Mucosa of rectum (tissue), 2 donors: ENCODE data around the gene SEC23B.
A peak's percentile ranks its signal among the peaks of the same experiment; 100 is the strongest.

Experiments
- H3K27ac ChIP-seq, 2 donors: one replicate each; pipeline ENCODE4 v1.7.0; 2013; ENCODE audit warnings: inconsistent platforms in 2 of 2, low read depth in 2 of 2, low read length in 2 of 2
- H3K27me3 ChIP-seq, 2 donors: one replicate each; pipeline ENCODE4 v1.7.0; 2013; ENCODE audit warnings: low read length in 2 of 2; ENCODE audit not compliant: control insufficient read depth in 2 of 2, insufficient read depth in 2 of 2
- H3K36me3 ChIP-seq, 2 donors: one replicate each; pipeline ENCODE4 v1.7.0; 2013; ENCODE audit warnings: low read length in 2 of 2; ENCODE audit not compliant: control insufficient read depth in 2 of 2, insufficient read depth in 2 of 2
- H3K4me1 ChIP-seq, 2 donors: one replicate each; pipeline ENCODE4 v1.7.0; 2013; ENCODE audit warnings: low read length in 2 of 2, mild to moderate bottlenecking in 1 of 2; ENCODE audit not compliant: control insufficient read depth in 2 of 2, insufficient read depth in 2 of 2
- H3K4me3 ChIP-seq, 2 donors: one replicate each; pipeline ENCODE4 v1.7.0; 2013; ENCODE audit warnings: low read length in 2 of 2
- H3K9ac ChIP-seq, 2 donors: one replicate each; pipeline ENCODE4 v1.7.0; 2013; ENCODE audit warnings: low read length in 2 of 2, low read depth in 1 of 2, mild to moderate bottlenecking in 1 of 2
- H3K9me3 ChIP-seq, 2 donors: one replicate each; pipeline ENCODE4 v1.7.0; 2013; ENCODE audit warnings: low read length in 2 of 2; ENCODE audit not compliant: control insufficient read depth in 2 of 2
- donor health status: healthy.
- donor health status: Normal muscosa, but diverticular disease.

SEC23B gene

GRCh38 chr20:18507218-18508191 is at the start of gene SEC23B:
Gene SEC23B, plus strand, starts transcription at chr20:18507940. Its CDS starts 2,896 bp downstream, at chr20:18510836.
- Histone ChIP-seq H3K4me1 (peaks cover 3 to 14% of the 10 kb centered on the region in 2 donors), H3K9ac (peak within 1 kb of the TSS; percentile 98 to 99), H3K4me3 (peak within 1 kb of the TSS; percentile 99), H3K36me3 (peaks cover 8 to 12% of the 10 kb centered on the region in 2 donors), H3K27ac (peak within 1 kb of the TSS; percentile 99 to 100), H3K27me3 (no peaks in the 10 kb centered on the region), H3K9me3 (no peaks in the 10 kb centered on the region)

- no peak overlapping the region for H3K9ac ChIP-seq
Measured at GRCh38 chr20:18465536-18466200, 42.1 kb upstream of the SEC23B start.

GRCh38 chr20:18466574-18466893 is 41.2 kb upstream of the SEC23B start:
- peaks cover 7 to 16% of the 10 kb centered on the region in 2 donors for H3K36me3 ChIP-seq
- no peaks in the 10 kb centered on the region for H3K9me3 ChIP-seq
- H3K27ac ChIP-seq, result peak overlapping the region in 1 of 2 donors; percentile 79
- peak overlapping the region; percentile 80 to 95 for H3K4me3 ChIP-seq
- H3K9ac ChIP-seq, result peak overlapping the region; percentile 48 to 57
- H3K4me1 ChIP-seq, result peaks cover 9 to 10% of the 10 kb centered on the region in 2 donors
- no peaks in the 10 kb centered on the region for H3K27me3 ChIP-seq

More at GRCh38 chr20:18465536-18466200, 42.1 kb upstream of the SEC23B start:
- Histone ChIP-seq H3K27me3 (no peaks in the 10 kb centered on the region), H3K4me3 (no peak overlapping the region), H3K4me1 (peaks cover 9 to 10% of the 10 kb centered on the region in 2 donors), H3K9me3 (no peaks in the 10 kb centered on the region), H3K36me3 (peaks cover 4 to 9% of the 10 kb centered on the region in 2 donors), H3K27ac (no peak overlapping the region)

- Histone ChIP-seq H3K9ac (peak within 1 kb of the TSS; percentile 48 to 69), H3K36me3 (peaks cover 7 to 16% of the 10 kb centered on the region in 2 donors), H3K27me3 (no peaks in the 10 kb centered on the region), H3K4me3 (peak within 1 kb of the TSS; percentile 80 to 95), H3K27ac (peak within 1 kb of the TSS; percentile 76 to 79), H3K9me3 (no peaks in the 10 kb centered on the region), H3K4me1 (peaks cover 9 to 10% of the 10 kb centered on the region in 2 donors)
Measured at GRCh38 chr20:18466894-18467730, 40.6 kb upstream of the SEC23B start, which contains the start of the genes DZANK1 and POLR3F. Gene DZANK1, minus strand, starts transcription at chr20:18467030. Its CDS starts 1,672 bp downstream, at chr20:18465358. Gene POLR3F, plus strand, starts transcription at chr20:18467390. Its CDS starts 117 bp downstream, at chr20:18467507.

- Histone ChIP-seq H3K36me3 (peaks cover 27 to 45% of the 10 kb centered on the region in 2 donors), H3K9me3 (no peaks in the 10 kb centered on the region), H3K27ac (no peak overlapping the region), H3K4me1 (no peaks in the 10 kb centered on the region), H3K4me3 (no peak overlapping the region), H3K9ac (no peak overlapping the region), H3K27me3 (no peaks in the 10 kb centered on the region)
Measured at GRCh38 chr20:18477218-18477617, 30.5 kb upstream of the SEC23B start.

- Histone ChIP-seq H3K27me3 (no peaks in the 10 kb centered on the region), H3K4me1 (no peaks in the 10 kb centered on the region), H3K9ac (no peak overlapping the region), H3K9me3 (no peaks in the 10 kb centered on the region), H3K27ac (no peak overlapping the region), H3K36me3 (peaks cover 33 to 51% of the 10 kb centered on the region in 2 donors), H3K4me3 (no peak overlapping the region)
Measured at GRCh38 chr20:18477821-18478220, 29.9 kb upstream of the SEC23B start.

GRCh38 chr20:18481596-18481995 is 26.1 kb upstream of the SEC23B start:
- peaks cover 30 to 46% of the 10 kb centered on the region in 2 donors for H3K36me3 ChIP-seq

GRCh38 chr20:18488301-18488700 is 19.4 kb upstream of the SEC23B start:
- Histone ChIP-seq H3K36me3 (peaks cover 21 to 35% of the 10 kb centered on the region in 2 donors), H3K27ac (no peak overlapping the region), H3K27me3 (no peaks in the 10 kb centered on the region), H3K9me3 (no peaks in the 10 kb centered on the region), H3K4me1 (no peaks in the 10 kb centered on the region), H3K9ac (no peak overlapping the region), H3K4me3 (no peak overlapping the region)

More at GRCh38 chr20:18481596-18481995, 26.1 kb upstream of the SEC23B start:
- Histone ChIP-seq H3K27me3 (no peaks in the 10 kb centered on the region), H3K4me3 (no peak overlapping the region), H3K27ac (no peak overlapping the region), H3K9me3 (no peaks in the 10 kb centered on the region), H3K4me1 (no peaks in the 10 kb centered on the region), H3K9ac (no peak overlapping the region)

GRCh38 chr20:18496042-18496441 is 11.7 kb upstream of the SEC23B start:
- Histone ChIP-seq H3K27ac (no peak overlapping the region), H3K4me3 (peak overlapping the region in 1 of 2 donors; percentile 93), H3K27me3 (no peaks in the 10 kb centered on the region)

More at GRCh38 chr20:18496042-18496441, 11.7 kb upstream of the SEC23B start:
- peaks cover 2 to 3% of the 10 kb centered on the region in 2 donors for H3K36me3 ChIP-seq
- H3K9me3 ChIP-seq, result no peaks in the 10 kb centered on the region
- peaks cover 7 to 10% of the 10 kb centered on the region in 2 donors for H3K4me1 ChIP-seq
- H3K9ac ChIP-seq, result peak overlapping the region in 1 of 2 donors; percentile 93
